ENCODE data around the gene COBL. TPM values are rescaled to one million over a fixed set of nuclear protein-coding genes. Genes with fewer than 3 reads are reported as not detected.

Gene COBL
- total and polyA plus RNA-seq, 9 of the 15 experiments (the other 6 are each of a cell fraction or from before 2014, with no cell fraction given), result 0.01 to 2.4 (median 0.09) TPM; not detected in 3

DNA sequence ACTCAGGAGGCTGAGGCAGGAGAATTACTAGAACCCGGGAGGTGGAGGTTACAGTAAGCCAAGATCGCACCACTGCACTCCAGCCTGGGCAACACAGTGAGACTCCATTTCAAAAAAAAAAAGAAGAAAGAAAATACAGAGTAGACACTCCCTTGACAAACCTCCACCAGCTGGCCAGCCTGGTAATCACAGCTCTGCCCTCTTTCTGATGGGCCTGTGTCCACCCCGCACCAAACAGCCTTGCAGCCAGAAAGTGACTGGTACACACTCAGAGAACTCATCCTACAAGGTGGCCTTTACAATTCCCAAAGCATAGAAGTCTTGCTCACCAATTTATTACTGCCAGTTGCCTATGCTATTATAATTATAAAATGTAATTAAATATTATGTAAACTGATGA is 66.6 kb downstream of the COBL start (continued):
- TF ChIP-seq, protein P1, sequence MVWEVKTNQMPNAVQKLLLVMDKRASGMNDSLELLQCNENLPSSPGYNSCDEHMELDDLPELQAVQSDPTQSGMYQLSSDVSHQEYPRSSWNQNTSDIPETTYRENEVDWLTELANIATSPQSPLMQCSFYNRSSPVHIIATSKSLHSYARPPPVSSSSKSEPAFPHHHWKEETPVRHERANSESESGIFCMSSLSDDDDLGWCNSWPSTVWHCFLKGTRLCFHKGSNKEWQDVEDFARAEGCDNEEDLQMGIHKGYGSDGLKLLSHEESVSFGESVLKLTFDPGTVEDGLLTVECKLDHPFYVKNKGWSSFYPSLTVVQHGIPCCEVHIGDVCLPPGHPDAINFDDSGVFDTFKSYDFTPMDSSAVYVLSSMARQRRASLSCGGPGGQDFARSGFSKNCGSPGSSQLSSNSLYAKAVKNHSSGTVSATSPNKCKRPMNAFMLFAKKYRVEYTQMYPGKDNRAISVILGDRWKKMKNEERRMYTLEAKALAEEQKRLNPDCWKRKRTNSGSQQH (CRISPR knock-in tag; IDR thresholded peaks at IDR 0.05), result no peak
- TF ChIP-seq FOXJ2 (tag; IDR thresholded peaks at IDR 0.05) (no peak), ATF1 (CRISPR knock-in tag; IDR thresholded peaks at IDR 0.05) (no peak), ATF1 (tag; IDR thresholded peaks at IDR 0.05) (no peak)
- TF ChIP-seq, protein P2, sequence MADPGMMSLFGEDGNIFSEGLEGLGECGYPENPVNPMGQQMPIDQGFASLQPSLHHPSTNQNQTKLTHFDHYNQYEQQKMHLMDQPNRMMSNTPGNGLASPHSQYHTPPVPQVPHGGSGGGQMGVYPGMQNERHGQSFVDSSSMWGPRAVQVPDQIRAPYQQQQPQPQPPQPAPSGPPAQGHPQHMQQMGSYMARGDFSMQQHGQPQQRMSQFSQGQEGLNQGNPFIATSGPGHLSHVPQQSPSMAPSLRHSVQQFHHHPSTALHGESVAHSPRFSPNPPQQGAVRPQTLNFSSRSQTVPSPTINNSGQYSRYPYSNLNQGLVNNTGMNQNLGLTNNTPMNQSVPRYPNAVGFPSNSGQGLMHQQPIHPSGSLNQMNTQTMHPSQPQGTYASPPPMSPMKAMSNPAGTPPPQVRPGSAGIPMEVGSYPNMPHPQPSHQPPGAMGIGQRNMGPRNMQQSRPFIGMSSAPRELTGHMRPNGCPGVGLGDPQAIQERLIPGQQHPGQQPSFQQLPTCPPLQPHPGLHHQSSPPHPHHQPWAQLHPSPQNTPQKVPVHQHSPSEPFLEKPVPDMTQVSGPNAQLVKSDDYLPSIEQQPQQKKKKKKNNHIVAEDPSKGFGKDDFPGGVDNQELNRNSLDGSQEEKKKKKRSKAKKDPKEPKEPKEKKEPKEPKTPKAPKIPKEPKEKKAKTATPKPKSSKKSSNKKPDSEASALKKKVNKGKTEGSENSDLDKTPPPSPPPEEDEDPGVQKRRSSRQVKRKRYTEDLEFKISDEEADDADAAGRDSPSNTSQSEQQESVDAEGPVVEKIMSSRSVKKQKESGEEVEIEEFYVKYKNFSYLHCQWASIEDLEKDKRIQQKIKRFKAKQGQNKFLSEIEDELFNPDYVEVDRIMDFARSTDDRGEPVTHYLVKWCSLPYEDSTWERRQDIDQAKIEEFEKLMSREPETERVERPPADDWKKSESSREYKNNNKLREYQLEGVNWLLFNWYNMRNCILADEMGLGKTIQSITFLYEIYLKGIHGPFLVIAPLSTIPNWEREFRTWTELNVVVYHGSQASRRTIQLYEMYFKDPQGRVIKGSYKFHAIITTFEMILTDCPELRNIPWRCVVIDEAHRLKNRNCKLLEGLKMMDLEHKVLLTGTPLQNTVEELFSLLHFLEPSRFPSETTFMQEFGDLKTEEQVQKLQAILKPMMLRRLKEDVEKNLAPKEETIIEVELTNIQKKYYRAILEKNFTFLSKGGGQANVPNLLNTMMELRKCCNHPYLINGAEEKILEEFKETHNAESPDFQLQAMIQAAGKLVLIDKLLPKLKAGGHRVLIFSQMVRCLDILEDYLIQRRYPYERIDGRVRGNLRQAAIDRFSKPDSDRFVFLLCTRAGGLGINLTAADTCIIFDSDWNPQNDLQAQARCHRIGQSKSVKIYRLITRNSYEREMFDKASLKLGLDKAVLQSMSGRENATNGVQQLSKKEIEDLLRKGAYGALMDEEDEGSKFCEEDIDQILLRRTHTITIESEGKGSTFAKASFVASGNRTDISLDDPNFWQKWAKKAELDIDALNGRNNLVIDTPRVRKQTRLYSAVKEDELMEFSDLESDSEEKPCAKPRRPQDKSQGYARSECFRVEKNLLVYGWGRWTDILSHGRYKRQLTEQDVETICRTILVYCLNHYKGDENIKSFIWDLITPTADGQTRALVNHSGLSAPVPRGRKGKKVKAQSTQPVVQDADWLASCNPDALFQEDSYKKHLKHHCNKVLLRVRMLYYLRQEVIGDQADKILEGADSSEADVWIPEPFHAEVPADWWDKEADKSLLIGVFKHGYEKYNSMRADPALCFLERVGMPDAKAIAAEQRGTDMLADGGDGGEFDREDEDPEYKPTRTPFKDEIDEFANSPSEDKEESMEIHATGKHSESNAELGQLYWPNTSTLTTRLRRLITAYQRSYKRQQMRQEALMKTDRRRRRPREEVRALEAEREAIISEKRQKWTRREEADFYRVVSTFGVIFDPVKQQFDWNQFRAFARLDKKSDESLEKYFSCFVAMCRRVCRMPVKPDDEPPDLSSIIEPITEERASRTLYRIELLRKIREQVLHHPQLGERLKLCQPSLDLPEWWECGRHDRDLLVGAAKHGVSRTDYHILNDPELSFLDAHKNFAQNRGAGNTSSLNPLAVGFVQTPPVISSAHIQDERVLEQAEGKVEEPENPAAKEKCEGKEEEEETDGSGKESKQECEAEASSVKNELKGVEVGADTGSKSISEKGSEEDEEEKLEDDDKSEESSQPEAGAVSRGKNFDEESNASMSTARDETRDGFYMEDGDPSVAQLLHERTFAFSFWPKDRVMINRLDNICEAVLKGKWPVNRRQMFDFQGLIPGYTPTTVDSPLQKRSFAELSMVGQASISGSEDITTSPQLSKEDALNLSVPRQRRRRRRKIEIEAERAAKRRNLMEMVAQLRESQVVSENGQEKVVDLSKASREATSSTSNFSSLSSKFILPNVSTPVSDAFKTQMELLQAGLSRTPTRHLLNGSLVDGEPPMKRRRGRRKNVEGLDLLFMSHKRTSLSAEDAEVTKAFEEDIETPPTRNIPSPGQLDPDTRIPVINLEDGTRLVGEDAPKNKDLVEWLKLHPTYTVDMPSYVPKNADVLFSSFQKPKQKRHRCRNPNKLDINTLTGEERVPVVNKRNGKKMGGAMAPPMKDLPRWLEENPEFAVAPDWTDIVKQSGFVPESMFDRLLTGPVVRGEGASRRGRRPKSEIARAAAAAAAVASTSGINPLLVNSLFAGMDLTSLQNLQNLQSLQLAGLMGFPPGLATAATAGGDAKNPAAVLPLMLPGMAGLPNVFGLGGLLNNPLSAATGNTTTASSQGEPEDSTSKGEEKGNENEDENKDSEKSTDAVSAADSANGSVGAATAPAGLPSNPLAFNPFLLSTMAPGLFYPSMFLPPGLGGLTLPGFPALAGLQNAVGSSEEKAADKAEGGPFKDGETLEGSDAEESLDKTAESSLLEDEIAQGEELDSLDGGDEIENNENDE (IDR thresholded peaks at IDR 0.05; ENCODE audit: low read depth, low read length), result no peak
- TF ChIP-seq, protein P3, sequence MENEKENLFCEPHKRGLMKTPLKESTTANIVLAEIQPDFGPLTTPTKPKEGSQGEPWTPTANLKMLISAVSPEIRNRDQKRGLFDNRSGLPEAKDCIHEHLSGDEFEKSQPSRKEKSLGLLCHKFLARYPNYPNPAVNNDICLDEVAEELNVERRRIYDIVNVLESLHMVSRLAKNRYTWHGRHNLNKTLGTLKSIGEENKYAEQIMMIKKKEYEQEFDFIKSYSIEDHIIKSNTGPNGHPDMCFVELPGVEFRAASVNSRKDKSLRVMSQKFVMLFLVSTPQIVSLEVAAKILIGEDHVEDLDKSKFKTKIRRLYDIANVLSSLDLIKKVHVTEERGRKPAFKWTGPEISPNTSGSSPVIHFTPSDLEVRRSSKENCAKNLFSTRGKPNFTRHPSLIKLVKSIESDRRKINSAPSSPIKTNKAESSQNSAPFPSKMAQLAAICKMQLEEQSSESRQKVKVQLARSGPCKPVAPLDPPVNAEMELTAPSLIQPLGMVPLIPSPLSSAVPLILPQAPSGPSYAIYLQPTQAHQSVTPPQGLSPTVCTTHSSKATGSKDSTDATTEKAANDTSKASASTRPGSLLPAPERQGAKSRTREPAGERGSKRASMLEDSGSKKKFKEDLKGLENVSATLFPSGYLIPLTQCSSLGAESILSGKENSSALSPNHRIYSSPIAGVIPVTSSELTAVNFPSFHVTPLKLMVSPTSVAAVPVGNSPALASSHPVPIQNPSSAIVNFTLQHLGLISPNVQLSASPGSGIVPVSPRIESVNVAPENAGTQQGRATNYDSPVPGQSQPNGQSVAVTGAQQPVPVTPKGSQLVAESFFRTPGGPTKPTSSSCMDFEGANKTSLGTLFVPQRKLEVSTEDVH (IDR thresholded peaks at IDR 0.05; ENCODE audit: low read depth, partially characterized antibody), result no peak
